GM18909 (cell line): Measurements from ENCODE around the gene MMP10.
"Not testable (repeated sequence)": the region's sequence is repeated elsewhere in the genome, so short reads cannot be mapped to it uniquely, and the experiment has no call there.

ENCODE experiments used
- ATAC-seq: cut with Tn5 transposase; IDR thresholded peaks from one replicate; pipeline ENCODE4 v1.9.1; 2021; ENCODE audit warnings: mild to moderate bottlenecking; ENCODE audit not compliant: unreplicated experiment, poor library complexity

The MMP10 gene

GRCh38 chr11:102730944-102731343 is 49.5 kb downstream of the MMP10 start:
- ATAC-seq = not testable (repeated sequence)

DNA sequence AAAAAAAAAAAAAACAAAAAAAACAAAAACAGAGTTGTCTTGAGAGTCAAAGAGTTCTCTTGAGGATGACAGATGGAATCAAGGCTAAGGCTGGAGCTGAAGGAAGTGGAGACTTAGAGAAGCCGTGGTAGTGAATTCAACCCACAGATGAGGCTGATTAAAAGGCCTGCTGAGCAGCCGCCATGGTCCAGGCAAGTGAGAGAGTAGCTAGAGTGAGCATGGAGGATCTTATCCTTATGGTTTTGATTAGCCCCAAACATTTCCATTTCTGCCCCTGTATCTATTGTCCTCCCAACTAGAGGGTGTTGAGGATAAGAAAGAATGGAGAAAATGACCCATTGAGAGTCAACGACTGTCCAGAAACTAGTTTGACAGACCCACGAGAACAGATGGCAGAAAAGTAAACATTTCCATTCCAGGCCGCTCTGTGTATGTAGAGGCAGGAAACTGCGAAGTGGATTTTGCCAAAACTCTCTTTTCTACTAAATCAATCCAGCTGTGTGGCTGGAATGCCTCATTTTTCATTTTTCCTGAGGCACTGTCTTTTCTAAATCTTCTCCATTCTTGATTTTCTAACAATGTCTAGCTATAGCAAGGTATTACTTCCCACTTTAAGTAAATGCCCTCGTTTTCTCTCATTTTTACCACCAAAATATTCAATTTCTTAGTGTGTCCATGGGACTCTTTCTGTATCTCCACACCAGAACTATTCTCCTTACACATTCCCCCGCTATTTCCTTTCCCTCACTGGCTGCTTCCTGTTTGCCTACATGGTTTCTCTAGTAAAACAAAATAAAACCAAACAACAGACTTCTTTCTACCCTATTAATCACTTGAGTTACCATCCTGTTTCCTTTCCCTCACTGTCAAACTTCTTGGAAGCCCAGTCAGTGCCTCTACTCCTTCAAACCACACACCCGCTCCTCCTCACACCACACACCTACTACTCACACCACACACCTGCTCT is 50.3 kb downstream of the MMP10 start:
- ATAC-seq = no peak

GRCh38 chr11:102727890-102728289 is 52.5 kb downstream of the MMP10 start:
- no peak for ATAC-seq

DNA sequence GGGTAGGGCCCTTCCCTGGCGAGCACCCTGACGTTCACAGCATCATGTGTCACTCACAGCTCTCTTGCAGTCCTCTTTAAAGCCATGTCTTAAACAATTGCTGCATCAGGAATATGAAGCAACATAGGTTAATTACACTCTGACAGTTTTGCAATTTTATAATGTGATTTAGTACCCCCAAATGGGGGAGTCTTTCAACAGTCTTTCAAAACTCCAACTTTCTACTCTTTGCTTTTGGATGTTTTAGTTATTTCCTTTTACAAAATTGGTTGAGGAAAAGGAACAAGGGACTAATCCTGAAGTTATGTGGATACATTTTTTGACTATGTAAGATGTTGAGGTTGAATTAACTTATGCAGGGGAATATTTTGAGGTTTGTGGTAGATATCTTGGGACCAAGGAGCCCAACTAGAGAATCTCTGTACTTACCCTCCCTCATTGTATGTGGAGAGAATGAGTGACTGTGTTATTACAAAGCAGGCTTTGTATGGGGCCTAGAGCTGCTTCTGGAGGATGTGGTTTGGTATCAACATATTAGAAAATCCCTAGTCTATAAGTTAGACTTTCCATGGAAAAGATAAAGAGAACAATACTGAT is 55.4 kb downstream of the MMP10 start, which contains the start of gene MMP8:
Gene MMP8, minus strand, starts transcription at position 51 of the 597 bp plus-strand sequence. CDS start 99 bp downstream, outside the sequence.
- ATAC-seq = no peak

- ATAC-seq = no peak
These were observed 57.6 kb downstream of the MMP10 start for GRCh38 chr11:102722821-102723220.
